Body of pancreas (tissue), 4 donors: ENCODE results near the gene RNF215. TPM values are rescaled to one million over a fixed set of nuclear protein-coding genes. Genes with fewer than 3 reads are reported as not detected.

Experiments
- ATAC-seq: fragments of 150-250 bp; one replicate; pipeline ENCODE4 v1.9.1; 2016
- DNase-seq, 4 donors: peaks; one replicate each; pipeline ENCODE4 v3.0.0-alpha.2; 2019
- H3K27ac ChIP-seq, 4 donors: fragments of 200-600 bp; sonication (generic); 1 replicate in 3 of 4; 2 replicates in 1 of 4; pipeline versions ENCODE4 v1.5.1 to v1.6.1; 2016 to 2019; ENCODE audit warnings: mild to moderate bottlenecking in 1 of 4, mixed read lengths in 1 of 4, moderate library complexity in 1 of 4
- H3K27me3 ChIP-seq, 2 donors: fragments of 200-600 bp; sonication (generic); one replicate each; pipeline ENCODE4 v1.6.0; 2016; ENCODE audit warnings: mild to moderate bottlenecking in 1 of 2
- H3K36me3 ChIP-seq, 2 donors: fragments of 200-600 bp; sonication (generic); replicated peaks in 1 of 2; 2 replicates each; pipeline ENCODE4 v1.5.1; 2016; ENCODE audit warnings: low read depth in 2 of 2; ENCODE audit not compliant: insufficient read depth in 1 of 2
- H3K4me1 ChIP-seq: fragments of 200-600 bp; sonication (generic); one replicate; pipeline ENCODE4 v1.6.0; 2016
- H3K4me3 ChIP-seq, 2 donors: fragments of 200-600 bp; sonication (generic); 1 replicate in 1 of 2; 2 replicates in 1 of 2; pipeline ENCODE4 v1.5.1; 2016 to 2019
- H3K9me3 ChIP-seq, 3 donors: fragments of 200-600 bp; sonication (generic); 1 replicate in 2 of 3; 2 replicates in 1 of 3; pipeline ENCODE4 v1.5.1; 2016
- POLR2A ChIP-seq, 3 donors: fragments of 450-650 bp; IDR thresholded peaks; one replicate each; pipeline ENCODE4 v1.6.1; 2016; ENCODE audit warnings: antibody characterized with exemption in 3 of 3, mild to moderate bottlenecking in 2 of 3
- WGBS, 2 donors: methylation state at CpG; one replicate each; pipeline ENCODE4 v1.1.5; 2017; 5-methylcytosine and 5-hydroxymethylcytosine counted together
- intact Hi-C: fragments of 100-400 bp; cut with DNase I; formaldehyde crosslinking; loops from one replicate; pipeline ENCODE4 v1.15.1; 2023
- total RNA-seq, 2 donors: library from RNA; depleted of rRNA; stranded (reverse); fragments of >200 nt; gene quantifications; one replicate each; pipeline ENCODE4 v1.1.0, GENCODE V29; 2016
- TF ChIP-seq, protein P1 (sequence below), 7 experiments: fragments of 450-650 bp in 4 of 7; fragments of 200-600 bp in 3 of 7; sonication (generic) in 3 of 7; IDR thresholded peaks; one replicate each; pipeline ENCODE4 v1.5.1; 2016 to 2019; ENCODE audit warnings: antibody characterized with exemption in 7 of 7

RNF215 gene
- total RNA-seq, 2 donors from 2014 or later, result 13.8 to 14.0 TPM

- H3K27ac ChIP-seq, result no peak overlapping the region
- ATAC-seq (no peak), DNase-seq (no peak)
- no peaks in the 10 kb centered on the region for H3K9me3 ChIP-seq
- no peak for TF ChIP-seq POLR2A (IDR thresholded peaks at IDR 0.05)
- TF ChIP-seq, protein P1, sequence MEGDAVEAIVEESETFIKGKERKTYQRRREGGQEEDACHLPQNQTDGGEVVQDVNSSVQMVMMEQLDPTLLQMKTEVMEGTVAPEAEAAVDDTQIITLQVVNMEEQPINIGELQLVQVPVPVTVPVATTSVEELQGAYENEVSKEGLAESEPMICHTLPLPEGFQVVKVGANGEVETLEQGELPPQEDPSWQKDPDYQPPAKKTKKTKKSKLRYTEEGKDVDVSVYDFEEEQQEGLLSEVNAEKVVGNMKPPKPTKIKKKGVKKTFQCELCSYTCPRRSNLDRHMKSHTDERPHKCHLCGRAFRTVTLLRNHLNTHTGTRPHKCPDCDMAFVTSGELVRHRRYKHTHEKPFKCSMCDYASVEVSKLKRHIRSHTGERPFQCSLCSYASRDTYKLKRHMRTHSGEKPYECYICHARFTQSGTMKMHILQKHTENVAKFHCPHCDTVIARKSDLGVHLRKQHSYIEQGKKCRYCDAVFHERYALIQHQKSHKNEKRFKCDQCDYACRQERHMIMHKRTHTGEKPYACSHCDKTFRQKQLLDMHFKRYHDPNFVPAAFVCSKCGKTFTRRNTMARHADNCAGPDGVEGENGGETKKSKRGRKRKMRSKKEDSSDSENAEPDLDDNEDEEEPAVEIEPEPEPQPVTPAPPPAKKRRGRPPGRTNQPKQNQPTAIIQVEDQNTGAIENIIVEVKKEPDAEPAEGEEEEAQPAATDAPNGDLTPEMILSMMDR (IDR thresholded peaks at IDR 0.05), result no peak
- 79 to 80% methylated on average over 27 to 29 of the region's 33 CpGs for WGBS, 2 donors
- no peak overlapping the region for H3K4me3 ChIP-seq
- intact Hi-C loops, result no loop called here
- no peaks in the 10 kb centered on the region for H3K4me1 ChIP-seq
- no peaks in the 10 kb centered on the region for H3K36me3 ChIP-seq
- H3K27me3 ChIP-seq, result no peaks in the 10 kb centered on the region
Observed at GRCh38 chr22:30373331-30374325, 13.6 kb downstream of the RNF215 start.

DNA sequence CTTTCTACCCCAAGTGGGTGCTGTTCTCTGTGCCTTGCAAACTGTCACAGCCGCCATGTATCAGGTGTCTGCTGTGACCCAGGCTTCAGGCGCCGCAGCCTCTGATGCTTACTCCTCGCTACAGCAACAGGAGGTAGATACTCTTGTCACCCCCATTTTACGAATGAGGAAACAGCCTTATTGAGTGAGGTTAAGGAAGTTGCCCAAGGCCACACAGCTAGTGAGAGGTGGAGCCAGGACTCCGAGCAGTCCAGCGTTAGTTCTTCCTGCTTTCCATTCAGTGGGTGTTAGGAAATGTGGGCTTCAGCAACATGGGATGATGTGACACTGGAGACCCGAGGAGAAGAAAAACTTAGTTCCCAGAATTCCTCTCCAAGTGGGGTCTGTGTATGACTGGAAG lies 14.3 kb downstream of the RNF215 start:
- 43 to 55% methylated on average over 8 of the region's 8 CpGs for WGBS, 2 donors

GRCh38 chr22:30371981-30372380 lies 15.2 kb downstream of the RNF215 start:
- H3K27me3 ChIP-seq, result no peaks in the 10 kb centered on the region
- H3K36me3 ChIP-seq, result no peaks in the 10 kb centered on the region
- DNase-seq (no peak), ATAC-seq (no peak)
- TF ChIP-seq POLR2A (IDR thresholded peaks at IDR 0.05), result no peak
- TF ChIP-seq, protein P1 (IDR thresholded peaks at IDR 0.05), result no peak
- no peaks in the 10 kb centered on the region for H3K9me3 ChIP-seq
- H3K4me1 ChIP-seq, result no peaks in the 10 kb centered on the region
- no peak overlapping the region for H3K4me3 ChIP-seq
- intact Hi-C loops, result no loop called here
- no peak overlapping the region for H3K27ac ChIP-seq
- 80 to 86% methylated on average over 9 to 11 of the region's 13 CpGs for WGBS, 2 donors

More for the DNA sequence above, 14.3 kb downstream of the RNF215 start:
- H3K4me3 ChIP-seq, result no peak overlapping the region
- H3K4me1 ChIP-seq, result no peaks in the 10 kb centered on the region
- TF ChIP-seq, protein P1 (IDR thresholded peaks at IDR 0.05), result no peak
- no peaks in the 10 kb centered on the region for H3K27me3 ChIP-seq
- no peak for ATAC-seq
- intact Hi-C loops, result no loop called here
- H3K27ac ChIP-seq, result no peak overlapping the region
- H3K36me3 ChIP-seq, result no peaks in the 10 kb centered on the region
- DNase-seq, result peak in 1 of 4 donors; percentile 14
- no peaks in the 10 kb centered on the region for H3K9me3 ChIP-seq

- intact Hi-C loops, result no loop called here
- no peak for DNase-seq
- H3K4me1 ChIP-seq, result no peaks in the 10 kb centered on the region
- no peak overlapping the region for H3K27ac ChIP-seq
- H3K9me3 ChIP-seq, result no peaks in the 10 kb centered on the region
- no peaks in the 10 kb centered on the region for H3K36me3 ChIP-seq
- H3K27me3 ChIP-seq, result no peaks in the 10 kb centered on the region
- no peak overlapping the region for H3K4me3 ChIP-seq
- ATAC-seq, result no peak
- TF ChIP-seq POLR2A (IDR thresholded peaks at IDR 0.05), result no peak
- TF ChIP-seq, protein P1 (IDR thresholded peaks at IDR 0.05), result no peak
- 80 to 93% methylated on average over 1 to 9 of the region's 9 CpGs for WGBS, 2 donors
Observed at GRCh38 chr22:30371321-30371720, 15.9 kb downstream of the RNF215 start.
